ENCODE data around the gene PTPN9.
"Not testable (repeated sequence)": the region's sequence is repeated elsewhere in the genome, so short reads cannot be mapped to it uniquely, and the experiment has no call there.

PTPN9 gene

DNA sequence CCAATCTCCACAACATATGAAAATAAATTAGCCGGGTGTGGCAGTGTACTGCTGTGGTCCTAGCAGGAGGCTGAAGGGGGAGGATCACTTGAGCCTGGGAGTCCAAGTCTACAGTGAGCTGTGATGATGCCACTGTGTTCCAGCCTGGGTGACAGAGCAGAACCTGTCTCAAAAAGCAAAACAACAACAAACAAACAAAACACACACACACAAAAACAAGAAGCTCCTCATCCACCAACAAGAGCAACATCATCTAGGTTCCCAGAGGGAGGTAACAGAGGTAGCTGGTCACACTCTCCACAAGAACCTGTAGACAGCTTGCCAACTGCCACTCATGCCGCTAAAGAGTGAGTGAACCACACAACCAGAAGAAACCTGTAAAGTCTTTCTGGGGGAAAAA is 34.8 kb downstream of the PTPN9 start:
- Histone ChIP-seq H3K27ac (ENCODE audit: low read depth, low read length) (no peak overlapping the region), H3K9me3 (ENCODE audit: low read length) (no peaks in the 10 kb centered on the region), H3K9ac (ENCODE audit: low read length) (no peak overlapping the region), H3K27me3 (ENCODE audit: control insufficient read depth in 1 of 2, insufficient read depth in 2 of 2, low read length in 2 of 2) (no peaks in the 10 kb centered on the region), H3K4me1 (ENCODE audit: insufficient read depth, low read length) (peaks cover 4% of the 10 kb centered on the region), H3K36me3 (ENCODE audit: insufficient read depth, low read length) (no peaks in the 10 kb centered on the region), H3K4me3 (ENCODE audit: low read depth in 1 of 2, low read length in 2 of 2) (no peak overlapping the region)

DNA sequence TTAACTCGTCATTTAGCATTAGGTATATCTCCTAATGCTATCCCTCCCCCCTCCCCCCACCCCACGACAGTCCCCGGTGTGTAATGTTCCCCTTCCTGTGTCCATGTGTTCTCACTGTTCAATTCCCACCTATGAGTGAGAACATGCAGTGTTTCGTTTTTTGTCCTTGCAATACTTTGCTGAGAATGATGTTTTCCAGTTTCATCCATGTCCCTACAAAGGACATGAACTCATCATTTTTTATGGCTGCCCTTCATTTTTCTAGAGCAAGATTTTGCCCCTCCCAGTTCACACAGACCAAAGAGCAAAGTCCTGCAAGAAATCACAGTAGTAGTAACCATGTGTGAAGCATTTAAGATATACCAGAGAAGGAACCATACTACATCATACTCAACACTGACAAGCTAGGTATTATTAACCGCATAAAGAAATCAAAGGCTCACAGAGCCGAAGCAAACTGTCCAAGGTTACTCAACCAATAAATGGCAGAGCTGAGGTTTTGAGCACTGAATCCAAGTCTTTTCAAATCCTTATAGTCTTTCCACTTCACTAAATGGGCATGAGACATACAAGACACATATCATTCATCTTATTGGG is 36.1 kb downstream of the PTPN9 start:
- H3K27ac ChIP-seq (ENCODE audit: low read depth, low read length); H3K36me3 ChIP-seq (ENCODE audit: insufficient read depth, low read length); H3K4me1 ChIP-seq (ENCODE audit: insufficient read depth, low read length); H3K27me3 ChIP-seq (ENCODE audit: control insufficient read depth in 1 of 2, insufficient read depth in 2 of 2, low read length in 2 of 2); H3K9me3 ChIP-seq (ENCODE audit: low read length); H3K4me3 ChIP-seq (ENCODE audit: low read depth in 1 of 2, low read length in 2 of 2); H3K9ac ChIP-seq (ENCODE audit: low read length): not testable (repeated sequence)

DNA sequence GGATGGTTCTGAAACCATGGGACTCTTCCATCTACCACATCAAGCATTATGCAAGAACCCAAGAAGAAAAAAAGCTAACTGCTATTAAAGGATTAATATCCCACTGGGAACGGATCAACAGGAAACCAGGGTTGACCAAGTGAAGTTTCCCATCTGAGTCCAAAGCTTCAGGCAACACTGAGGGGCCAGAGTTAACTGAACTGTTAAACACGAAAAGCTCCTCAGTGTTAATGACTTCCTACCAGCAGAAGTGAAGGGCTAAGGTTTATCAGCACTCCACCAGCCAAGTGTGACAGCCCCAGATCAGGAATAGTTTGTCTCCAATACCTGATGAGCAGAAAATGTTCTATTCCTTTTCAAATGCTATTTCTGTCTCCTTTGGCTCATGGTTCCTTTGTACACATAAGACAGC is 36.7 kb downstream of the PTPN9 start:
- Histone ChIP-seq H3K4me1 (ENCODE audit: insufficient read depth, low read length) (peaks cover 4% of the 10 kb centered on the region), H3K4me3 (ENCODE audit: low read depth in 1 of 2, low read length in 2 of 2) (no peak overlapping the region), H3K27ac (ENCODE audit: low read depth, low read length) (no peak overlapping the region), H3K9ac (ENCODE audit: low read length) (no peak overlapping the region), H3K9me3 (ENCODE audit: low read length) (no peaks in the 10 kb centered on the region), H3K36me3 (ENCODE audit: insufficient read depth, low read length) (no peaks in the 10 kb centered on the region), H3K27me3 (ENCODE audit: control insufficient read depth in 1 of 2, insufficient read depth in 2 of 2, low read length in 2 of 2) (no peaks in the 10 kb centered on the region)

DNA sequence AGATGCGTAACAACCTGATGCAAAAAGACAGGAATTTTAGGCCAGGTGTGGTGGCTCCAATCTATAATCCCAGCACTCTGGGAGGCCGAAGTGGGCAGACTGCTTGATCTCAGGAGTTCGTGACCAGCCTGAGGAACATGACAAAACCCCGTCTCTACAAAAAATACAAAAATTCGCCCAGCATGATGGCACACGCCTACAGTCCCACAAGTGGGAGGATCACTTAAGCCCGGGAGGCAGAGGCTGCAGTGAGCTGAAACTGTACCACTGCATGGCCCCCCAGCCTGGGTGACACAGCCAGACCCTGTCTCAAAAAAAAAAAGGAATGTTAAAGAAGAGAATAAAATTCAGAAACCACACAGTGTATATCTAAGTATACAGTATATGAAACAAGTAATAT is 40.7 kb downstream of the PTPN9 start:
- Histone ChIP-seq H3K4me3 (ENCODE audit: low read depth in 1 of 2, low read length in 2 of 2) (no peak overlapping the region), H3K9me3 (ENCODE audit: low read length) (no peaks in the 10 kb centered on the region), H3K4me1 (ENCODE audit: insufficient read depth, low read length) (no peaks in the 10 kb centered on the region), H3K36me3 (ENCODE audit: insufficient read depth, low read length) (no peaks in the 10 kb centered on the region), H3K9ac (ENCODE audit: low read length) (no peak overlapping the region), H3K27ac (ENCODE audit: low read depth, low read length) (no peak overlapping the region), H3K27me3 (ENCODE audit: control insufficient read depth in 1 of 2, insufficient read depth in 2 of 2, low read length in 2 of 2) (no peaks in the 10 kb centered on the region)

DNA sequence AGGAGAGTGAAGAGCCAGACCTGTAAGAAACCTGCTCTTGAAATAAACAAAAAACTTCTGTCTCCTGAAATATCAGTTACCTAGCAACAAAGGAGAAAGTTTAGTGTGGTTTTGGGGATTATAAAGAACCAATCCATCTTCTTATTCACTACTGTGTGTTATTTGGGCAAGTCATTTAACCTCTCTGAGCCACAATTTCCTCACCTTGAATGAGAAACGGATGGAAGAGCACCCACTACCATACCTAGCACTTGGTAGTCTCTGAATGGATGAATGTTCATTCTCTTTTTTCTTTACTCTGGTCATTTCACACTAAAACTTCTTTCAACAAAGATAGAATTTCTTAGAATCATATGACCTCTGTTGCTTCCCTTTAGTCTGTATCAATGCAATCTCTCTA is 45.2 kb downstream of the PTPN9 start:
- no peak overlapping the region for H3K4me3 ChIP-seq (ENCODE audit: low read depth in 1 of 2, low read length in 2 of 2)
- no peaks in the 10 kb centered on the region for H3K27me3 ChIP-seq (ENCODE audit: control insufficient read depth in 1 of 2, insufficient read depth in 2 of 2, low read length in 2 of 2)
- H3K36me3 ChIP-seq (ENCODE audit: insufficient read depth, low read length): no peaks in the 10 kb centered on the region
- H3K9ac ChIP-seq (ENCODE audit: low read length): no peak overlapping the region
- no peak overlapping the region for H3K27ac ChIP-seq (ENCODE audit: low read depth, low read length)
- H3K4me1 ChIP-seq (ENCODE audit: insufficient read depth, low read length): peaks cover 24% of the 10 kb centered on the region
- no peaks in the 10 kb centered on the region for H3K9me3 ChIP-seq (ENCODE audit: low read length)

DNA sequence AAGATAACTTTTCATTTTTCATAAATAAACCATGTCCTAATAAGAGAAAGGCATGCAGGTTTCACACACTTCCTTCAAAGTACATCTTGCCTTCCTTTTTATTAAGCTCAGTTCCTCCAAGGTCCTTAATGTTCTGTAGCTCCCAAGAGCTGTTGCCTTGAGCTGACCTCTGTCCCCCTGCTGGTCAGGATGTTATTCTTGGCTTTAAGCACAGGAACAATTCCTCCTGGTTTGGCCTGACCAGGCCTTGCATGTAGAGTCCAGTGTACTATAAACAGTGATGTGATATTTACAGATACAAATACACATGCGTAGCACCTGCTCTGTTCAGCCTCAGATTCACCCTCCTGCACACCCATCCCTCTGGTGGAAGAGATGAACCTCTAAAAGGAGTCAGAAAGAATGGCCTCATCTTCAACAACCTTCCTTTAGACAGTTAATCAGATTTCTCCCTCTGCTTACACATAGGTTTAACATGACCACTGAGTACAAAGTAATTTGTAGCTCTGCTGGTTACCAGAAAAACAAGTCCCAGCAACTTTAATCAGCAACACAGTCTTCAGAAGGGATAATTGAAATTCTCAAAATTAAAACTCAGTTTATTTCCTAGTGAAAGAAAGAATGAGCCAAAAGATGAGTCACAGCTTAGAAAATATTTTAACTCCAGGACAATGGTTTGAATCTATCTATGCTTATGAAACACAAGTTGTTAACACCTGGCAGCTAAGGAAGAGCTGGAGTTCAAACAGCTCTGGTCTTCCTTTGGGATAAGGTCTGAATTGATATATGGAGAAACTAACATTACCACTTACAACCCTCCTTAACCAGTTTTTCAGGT is 46.5 kb downstream of the PTPN9 start:
- Histone ChIP-seq H3K27ac (ENCODE audit: low read depth, low read length) (peak overlapping the region; percentile 29), H3K4me1 (ENCODE audit: insufficient read depth, low read length) (peaks cover 24% of the 10 kb centered on the region)

DNA sequence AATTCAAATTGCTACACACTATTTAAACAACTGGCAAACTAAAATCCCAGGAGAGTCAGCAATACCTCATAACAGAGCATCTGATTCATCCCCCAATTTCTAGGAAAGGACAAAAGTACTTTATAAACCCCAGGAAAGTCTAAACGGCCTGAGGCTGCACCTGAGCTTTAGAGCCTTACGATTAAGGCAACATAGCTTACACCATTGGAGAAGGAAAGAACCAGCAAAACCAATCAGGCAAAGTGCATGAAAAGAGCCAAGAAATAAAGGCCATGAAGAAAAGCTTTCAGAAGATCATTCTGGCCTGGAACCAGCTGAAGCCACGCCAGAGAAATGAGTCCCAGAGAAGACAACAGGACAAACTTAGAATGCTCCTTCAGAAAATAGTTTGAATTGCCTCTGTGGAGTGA is 48.1 kb downstream of the PTPN9 start:
- H3K27me3 ChIP-seq (ENCODE audit: control insufficient read depth in 1 of 2, insufficient read depth in 2 of 2, low read length in 2 of 2): no peaks in the 10 kb centered on the region
- H3K36me3 ChIP-seq (ENCODE audit: insufficient read depth, low read length): peaks cover 12% of the 10 kb centered on the region
- H3K4me1 ChIP-seq (ENCODE audit: insufficient read depth, low read length): peaks cover 24% of the 10 kb centered on the region
- H3K4me3 ChIP-seq (ENCODE audit: low read depth in 1 of 2, low read length in 2 of 2): no peak overlapping the region
- H3K9ac ChIP-seq (ENCODE audit: low read length): no peak overlapping the region
- no peaks in the 10 kb centered on the region for H3K9me3 ChIP-seq (ENCODE audit: low read length)
- H3K27ac ChIP-seq (ENCODE audit: low read depth, low read length): peak overlapping the region; percentile 49

More for the DNA sequence above, 46.5 kb downstream of the PTPN9 start:
- Histone ChIP-seq H3K27me3 (ENCODE audit: control insufficient read depth in 1 of 2, insufficient read depth in 2 of 2, low read length in 2 of 2) (no peaks in the 10 kb centered on the region), H3K36me3 (ENCODE audit: insufficient read depth, low read length) (no peaks in the 10 kb centered on the region), H3K9ac (ENCODE audit: low read length) (no peak overlapping the region), H3K4me3 (ENCODE audit: low read depth in 1 of 2, low read length in 2 of 2) (no peak overlapping the region), H3K9me3 (ENCODE audit: low read length) (no peaks in the 10 kb centered on the region)

DNA sequence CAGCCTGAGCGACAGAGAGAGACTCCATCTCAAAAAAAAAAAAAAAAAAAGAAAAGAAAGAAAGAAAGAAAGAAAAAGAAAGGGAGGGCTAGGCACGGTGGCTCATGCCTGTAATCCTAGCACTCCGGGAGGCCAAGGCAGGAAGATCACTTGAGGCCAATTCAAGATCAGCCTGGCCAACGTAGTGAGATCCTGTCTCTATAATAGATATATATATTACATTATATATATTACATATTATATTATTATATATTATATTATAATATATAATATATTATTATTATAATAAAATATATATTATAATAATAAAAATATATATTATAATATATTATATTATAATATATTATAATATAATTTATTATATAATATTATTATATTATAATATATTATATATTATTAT is 48.9 kb downstream of the PTPN9 start:
- Histone ChIP-seq H3K4me1 (ENCODE audit: insufficient read depth, low read length) (peaks cover 24% of the 10 kb centered on the region), H3K27ac (ENCODE audit: low read depth, low read length) (no peak overlapping the region), H3K27me3 (ENCODE audit: control insufficient read depth in 1 of 2, insufficient read depth in 2 of 2, low read length in 2 of 2) (no peaks in the 10 kb centered on the region), H3K36me3 (ENCODE audit: insufficient read depth, low read length) (peaks cover 13% of the 10 kb centered on the region), H3K4me3 (ENCODE audit: low read depth in 1 of 2, low read length in 2 of 2) (no peak overlapping the region), H3K9me3 (ENCODE audit: low read length) (no peaks in the 10 kb centered on the region), H3K9ac (ENCODE audit: low read length) (no peak overlapping the region)

DNA sequence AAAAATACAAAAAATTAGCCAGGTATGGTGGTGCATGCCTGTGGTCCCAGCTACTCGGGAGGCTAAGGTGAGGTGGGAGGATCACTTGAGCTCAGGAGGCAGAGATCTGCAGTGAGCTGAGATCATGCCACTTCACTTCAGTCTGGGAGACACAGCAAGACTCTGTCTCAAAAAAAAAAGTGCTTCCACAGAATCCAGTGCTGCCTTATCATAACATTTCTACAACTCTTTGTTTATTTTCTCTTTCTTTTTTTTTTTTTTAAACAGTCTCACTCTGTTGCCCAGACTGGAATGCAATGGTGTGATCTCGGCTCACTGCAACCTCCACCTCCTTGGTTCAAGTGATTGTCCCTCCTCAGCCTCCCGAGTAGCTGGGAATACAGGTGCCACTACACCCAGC is 53.4 kb downstream of the PTPN9 start:
- not testable (repeated sequence) for H3K27me3 ChIP-seq (ENCODE audit: control insufficient read depth in 1 of 2, insufficient read depth in 2 of 2, low read length in 2 of 2); H3K4me1 ChIP-seq (ENCODE audit: insufficient read depth, low read length); H3K4me3 ChIP-seq (ENCODE audit: low read depth in 1 of 2, low read length in 2 of 2); H3K9ac ChIP-seq (ENCODE audit: low read length); H3K9me3 ChIP-seq (ENCODE audit: low read length); H3K27ac ChIP-seq (ENCODE audit: low read depth, low read length)
- peaks cover 35% of the 10 kb centered on the region for H3K36me3 ChIP-seq (ENCODE audit: insufficient read depth, low read length)

DNA sequence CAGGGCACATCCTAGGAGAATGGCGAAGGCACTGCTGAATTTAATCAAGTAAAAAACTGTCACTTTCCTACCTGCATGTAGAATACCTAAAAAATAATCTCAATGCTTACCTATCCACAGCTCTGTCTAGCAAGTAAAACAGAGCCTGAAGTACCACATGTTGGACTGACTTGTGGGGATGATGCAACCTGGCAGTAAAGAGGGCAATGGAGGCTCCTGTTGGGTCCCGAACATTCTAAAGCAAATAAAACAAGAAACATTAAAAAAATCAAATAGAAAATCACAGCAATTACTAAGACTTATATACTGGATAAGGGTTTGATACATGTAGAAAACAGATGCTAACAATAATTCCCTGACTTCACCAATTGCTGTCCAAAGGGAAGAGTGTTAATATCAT is 56.1 kb downstream of the PTPN9 start:
- H3K9ac ChIP-seq (ENCODE audit: low read length): no peak overlapping the region
- no peaks in the 10 kb centered on the region for H3K4me1 ChIP-seq (ENCODE audit: insufficient read depth, low read length)
- H3K36me3 ChIP-seq (ENCODE audit: insufficient read depth, low read length): peaks cover 42% of the 10 kb centered on the region
- no peaks in the 10 kb centered on the region for H3K27me3 ChIP-seq (ENCODE audit: control insufficient read depth in 1 of 2, insufficient read depth in 2 of 2, low read length in 2 of 2)
- no peaks in the 10 kb centered on the region for H3K9me3 ChIP-seq (ENCODE audit: low read length)
- no peak overlapping the region for H3K27ac ChIP-seq (ENCODE audit: low read depth, low read length)
- H3K4me3 ChIP-seq (ENCODE audit: low read depth in 1 of 2, low read length in 2 of 2): no peak overlapping the region

DNA sequence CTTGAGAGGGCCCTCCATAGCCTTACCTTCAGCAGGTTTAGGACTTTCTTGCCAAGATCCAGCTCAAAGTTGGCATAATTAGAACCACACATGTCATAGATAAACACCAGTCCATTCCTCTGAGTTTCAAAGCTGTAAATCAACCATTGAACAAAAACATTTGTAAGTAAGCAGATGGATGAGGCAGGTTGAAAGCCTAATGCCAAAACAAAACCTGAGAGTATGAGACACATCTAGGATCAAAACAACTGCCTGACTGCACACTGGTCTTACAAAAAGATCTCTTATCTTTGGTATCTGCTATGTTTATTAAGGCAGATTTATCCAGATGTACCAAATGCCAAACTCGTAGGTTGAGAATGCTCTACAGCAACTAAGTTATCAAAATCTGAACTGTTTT is 61.9 kb downstream of the PTPN9 start:
- no peaks in the 10 kb centered on the region for H3K4me1 ChIP-seq (ENCODE audit: insufficient read depth, low read length)
- H3K9ac ChIP-seq (ENCODE audit: low read length): no peak overlapping the region
- H3K36me3 ChIP-seq (ENCODE audit: insufficient read depth, low read length): peaks cover 34% of the 10 kb centered on the region
- no peak overlapping the region for H3K27ac ChIP-seq (ENCODE audit: low read depth, low read length)
- H3K9me3 ChIP-seq (ENCODE audit: low read length): no peaks in the 10 kb centered on the region
- no peak overlapping the region for H3K4me3 ChIP-seq (ENCODE audit: low read depth in 1 of 2, low read length in 2 of 2)
- H3K27me3 ChIP-seq (ENCODE audit: control insufficient read depth in 1 of 2, insufficient read depth in 2 of 2, low read length in 2 of 2): no peaks in the 10 kb centered on the region

Data from muscle layer of colon (tissue), 2 donors.